Subcutaneous preadipocyte (primary cell): ENCODE data around the gene EMC10. TPM values are rescaled to one million over a fixed set of nuclear protein-coding genes. Genes with fewer than 3 reads are reported as not detected.

Source experiments
- total RNA-seq: library from RNA; depleted of rRNA; stranded (reverse); fragments of >200 nt; gene quantifications from 2 replicates; pipeline ENCODE4 v1.2.3, GENCODE V29; 2012

EMC10 gene
- 23.5 and 25.2 TPM in 2 replicates for total RNA-seq

DNA sequence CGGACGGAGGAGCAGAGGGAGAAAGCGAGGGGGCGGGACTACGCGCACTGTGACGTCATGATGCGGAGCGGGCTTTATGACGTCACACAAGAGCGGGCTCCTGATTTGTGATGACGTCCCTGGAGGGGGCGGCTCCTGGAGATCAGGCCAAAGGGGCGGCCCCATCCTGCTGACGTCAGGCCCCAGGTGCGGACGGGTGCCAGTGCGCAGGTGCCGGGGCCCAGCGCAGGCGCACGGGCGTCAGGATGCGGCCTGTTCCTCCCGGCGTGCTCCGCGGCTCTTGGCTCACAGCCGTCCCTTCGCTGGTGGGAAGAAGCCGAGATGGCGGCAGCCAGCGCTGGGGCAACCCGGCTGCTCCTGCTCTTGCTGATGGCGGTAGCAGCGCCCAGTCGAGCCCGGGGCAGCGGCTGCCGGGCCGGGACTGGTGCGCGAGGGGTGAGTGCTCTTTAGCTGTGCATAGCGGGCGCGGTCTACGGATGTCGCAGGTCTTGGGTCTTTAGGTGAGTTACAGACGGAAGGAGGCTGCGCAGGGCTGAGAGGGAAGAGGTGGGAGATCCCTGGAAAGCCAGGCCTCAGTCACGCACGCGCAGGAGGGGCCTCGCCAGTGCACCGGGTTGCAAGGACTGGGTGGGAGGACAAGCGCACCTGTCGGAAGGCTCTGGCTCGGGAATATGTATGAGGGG is at the start of gene EMC10, which contains the start of gene GARIN5A:
Gene EMC10 (plus strand): TSS at position 284 of the 683 bp plus-strand sequence. CDS start 38 bp downstream, at position 322.
Gene GARIN5A (minus strand): TSS at position 625 of the 683 bp plus-strand sequence. CDS start 460 bp downstream, at position 165.

DNA sequence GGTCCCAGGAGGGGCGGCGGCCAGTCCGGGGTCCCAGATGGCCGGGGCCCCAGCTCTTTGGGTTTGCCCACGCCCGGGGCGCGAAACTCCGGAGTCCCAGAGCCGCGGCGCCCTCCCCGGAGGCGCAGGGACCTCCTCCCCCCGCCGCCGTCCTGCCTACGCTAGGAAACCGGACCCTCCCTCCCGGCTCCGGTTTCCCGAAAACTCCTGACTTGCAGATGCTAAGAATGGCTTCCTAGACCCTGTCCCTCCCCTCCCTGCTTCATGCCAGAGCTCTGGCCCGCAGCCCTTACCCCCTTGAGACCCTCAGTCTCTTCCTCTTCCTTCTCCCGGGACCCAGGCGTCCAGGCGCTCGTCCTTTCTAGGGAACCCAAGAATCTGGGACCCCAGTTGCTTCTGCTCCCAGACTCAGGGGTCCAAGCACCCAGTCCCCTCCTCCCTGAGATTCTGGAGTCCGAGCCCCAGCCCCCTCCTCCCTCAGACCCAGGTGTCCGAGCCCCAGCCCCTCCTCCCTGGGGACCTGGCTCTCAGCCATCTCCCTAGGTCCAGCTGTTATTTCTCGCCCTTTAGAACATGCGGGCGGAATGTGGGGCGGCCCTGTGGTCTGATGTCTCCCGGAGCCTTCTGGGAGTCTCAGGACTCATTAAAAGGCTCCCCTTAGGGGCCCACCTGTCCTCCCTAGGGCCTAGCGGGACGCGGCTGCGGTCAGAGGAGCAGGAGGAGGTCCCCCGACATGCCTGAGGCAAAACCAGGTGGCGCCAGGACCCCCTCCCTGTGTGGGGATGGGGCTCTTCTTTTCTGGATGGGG is 43.9 kb upstream of the EMC10 start, which contains the start of gene MYBPC2:
Gene MYBPC2 (plus strand): TSS at position 672 of the 808 bp plus-strand sequence. CDS start 62 bp downstream, at position 734.

DNA sequence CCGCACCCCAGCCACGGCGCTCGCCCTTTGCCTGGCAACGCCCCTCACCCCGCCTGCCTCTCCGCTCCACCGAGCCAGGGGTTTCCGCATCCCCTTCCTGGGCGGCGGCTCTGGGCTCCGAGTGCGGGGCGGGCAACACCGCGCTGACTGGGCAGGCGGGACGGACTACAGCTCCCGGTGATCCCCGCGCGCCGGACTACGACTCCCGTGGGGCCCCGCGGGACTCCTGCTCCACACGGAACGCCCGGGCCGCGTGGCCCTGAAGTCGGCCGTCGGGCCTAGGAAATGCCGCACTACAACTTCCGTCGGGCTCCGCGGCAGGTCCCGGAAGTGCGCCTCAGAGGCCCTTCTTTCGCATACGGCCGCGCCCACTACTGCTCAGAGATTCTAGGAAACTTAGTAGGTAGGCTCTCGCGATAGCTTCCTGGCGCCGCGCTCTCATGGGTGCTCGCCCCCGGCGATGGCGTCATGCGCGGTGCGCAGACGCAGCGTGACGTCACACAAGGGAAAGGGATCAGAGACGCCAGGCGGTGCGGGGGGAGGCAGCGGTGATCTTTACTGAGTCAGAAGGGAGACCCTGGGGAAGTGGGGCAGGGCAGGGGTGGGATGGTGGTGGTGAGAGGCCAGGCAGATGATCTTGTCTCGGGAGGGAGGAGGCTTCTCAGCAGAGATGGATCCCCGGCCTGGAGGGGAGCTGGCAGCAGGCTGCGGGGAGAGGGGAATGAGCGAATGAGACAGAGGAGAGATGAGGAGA is 34.9 kb downstream of the EMC10 start, which contains the start of gene JOSD2:
Gene JOSD2 (minus strand): TSS at position 123 of the 754 bp plus-strand sequence. CDS start 760 bp downstream, outside the sequence.

DNA sequence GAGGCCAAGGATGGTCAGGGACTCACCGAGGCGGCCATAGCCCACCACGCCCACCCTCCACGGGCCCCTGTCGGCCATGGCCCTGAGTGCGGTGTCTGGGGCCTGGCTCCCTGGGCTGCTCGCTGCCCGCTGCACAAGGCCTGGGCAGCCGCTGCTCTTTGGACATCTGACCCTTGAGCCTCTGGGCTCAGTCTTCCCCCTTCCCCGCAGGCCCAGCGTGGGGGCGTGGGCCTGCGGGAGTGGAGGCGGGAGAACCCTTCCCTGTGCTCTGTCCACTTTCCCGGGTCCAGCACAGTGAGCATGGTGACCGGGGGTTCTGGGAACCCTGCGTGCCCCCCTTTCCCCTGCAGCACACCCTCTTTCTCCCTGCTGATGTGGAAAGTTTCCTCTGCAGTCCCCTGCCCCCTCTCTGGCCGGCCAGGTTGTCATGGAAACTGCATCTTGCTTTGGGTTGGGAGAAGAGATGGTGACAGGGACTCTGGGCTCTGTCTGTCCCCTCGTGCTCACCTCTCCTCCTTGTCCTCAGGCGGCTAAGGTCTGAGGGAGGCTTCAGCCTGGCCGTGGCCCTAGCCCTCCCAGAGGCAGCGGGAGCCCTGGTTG is 37.5 kb downstream of the EMC10 start, which contains the start of gene ASPDH:
Gene ASPDH (minus strand): TSS at position 168 of the 600 bp plus-strand sequence. CDS start 90 bp downstream, at position 78.

Other genes starting within 250 kb of the EMC10 start
- under 0.01 TPM in 1 of 2 replicates, not detected in the other for gene KCNC3, start 147.1 kb upstream of the EMC10 start, total RNA-seq
- gene NAPSA, start 110.9 kb upstream of the EMC10 start, total RNA-seq = under 0.01 and 0.20 TPM in 2 replicates
- 60.2 and 75.7 TPM in 2 replicates for gene NR1H2, start 100.0 kb upstream of the EMC10 start, total RNA-seq
- 42.6 and 64.7 TPM in 2 replicates for gene POLD1, start 92.2 kb upstream of the EMC10 start, total RNA-seq
- not detected in 2 replicates for gene SPIB, start 57.6 kb upstream of the EMC10 start, total RNA-seq
- not detected in 2 replicates for gene MYBPC2, start 43.6 kb upstream of the EMC10 start, total RNA-seq
- not detected in 2 replicates for gene GARIN5A, start 341 bp downstream of the EMC10 start, total RNA-seq
- 22.3 and 32.3 TPM in 2 replicates for gene JOSD2, start 34.7 kb downstream of the EMC10 start, total RNA-seq
- gene ASPDH, start 37.4 kb downstream of the EMC10 start, total RNA-seq = not detected in 2 replicates
- gene LRRC4B, start 91.9 kb downstream of the EMC10 start, total RNA-seq = under 0.01 TPM in 2 replicates
- not detected in 2 replicates for gene SYT3, start 163.4 kb downstream of the EMC10 start, total RNA-seq
- not detected in 2 replicates for gene C19orf81, start 172.9 kb downstream of the EMC10 start, total RNA-seq
- 0.73 and 1.2 TPM in 2 replicates for gene SHANK1, start 243.3 kb downstream of the EMC10 start, total RNA-seq
- gene CLEC11A, start 246.9 kb downstream of the EMC10 start, total RNA-seq = 18.4 and 23.9 TPM in 2 replicates